ENCODE results near the gene DRC7. TPM values are rescaled to one million over a fixed set of nuclear protein-coding genes. Genes with fewer than 3 reads are reported as not detected.

Gene DRC7
- total and polyA plus RNA-seq, 9 of the 15 experiments (the other 6 are each of a cell fraction or from before 2014, with no cell fraction given): 0.04 to 0.33 (median 0.12) TPM; not detected in 3

GRCh38 chr16:57778658-57779057 is 84.1 kb downstream of the DRC7 start:
- ChIA-PET CTCF (ENCODE audit: low intra/inter-chr PET ratio) (no interaction called here), POLR2A (no interaction called here)
- Histone ChIP-seq H3K4me1 (replicated peaks in 1 of 2; ENCODE audit: control insufficient read depth in 2 of 2, insufficient read depth in 2 of 2, low read length in 2 of 2) (peaks cover 0 to 3% of the 10 kb centered on the region in 2 experiments; a peak in 1 of 5 replicates), H3K9me1 (ENCODE audit: control insufficient read depth, insufficient read depth, low read length) (no peaks in the 10 kb centered on the region), H3K27me3 (ENCODE audit: control insufficient read depth in 2 of 2, insufficient read depth in 2 of 2, low read length in 2 of 2) (no peaks in the 10 kb centered on the region), H3K27ac (ENCODE audit: extremely low read depth, low read depth, low read length) (no peak overlapping the region), H4K20me1 (replicated peaks; ENCODE audit: control insufficient read depth, insufficient read depth, low read length) (no peaks in the 10 kb centered on the region), H3K36me3 (ENCODE audit: control insufficient read depth, insufficient read depth, low read length) (peaks cover 48% of the 10 kb centered on the region; the same call in 2 of the 3 replicates), H3K79me2 (ENCODE audit: control insufficient read depth, insufficient read depth, low read length) (no peaks in the 10 kb centered on the region), H3K9ac (ENCODE audit: insufficient read depth in 1 of 2, low read depth in 2 of 2, low read length in 2 of 2) (no peak overlapping the region), H2AFZ (ENCODE audit: low read depth, low read length) (no peak overlapping the region), H3K4me2 (ENCODE audit: insufficient read depth, low read length) (no peak overlapping the region), H3K9me3 (replicated peaks; ENCODE audit: control insufficient read depth, insufficient read depth, low read depth, low read length) (no peaks in the 10 kb centered on the region), H3K4me3 (no peak overlapping the region)
- in situ Hi-C loops (cut with MboI): no loop called here
- intact Hi-C loops (cut with micrococcal nuclease): no loop called here
- no peak for DNase-seq (ENCODE audit: extremely low read depth in 1 of 4, low spot score in 3 of 4)
- WGBS (ENCODE audit: insufficient coverage, low coverage, missing lambda C conversion rate): 81% methylated on average over 5 of the region's 5 CpGs
- no peak for FAIRE-seq
- BruUV-seq (replicated peaks): no TSS peak
- no peak for ATAC-seq
- no peak for TF ChIP-seq ZNF511 (CRISPR knock-in tag; IDR thresholded peaks at IDR 0.05)
- TF ChIP-seq DNMT1 (IDR thresholded peaks at IDR 0.05): no peak
- TF ChIP-seq AFF4 (CRISPR knock-in tag; IDR thresholded peaks at IDR 0.05): no peak
- no peak for TF ChIP-seq NRF1 (conservative IDR thresholded peaks at IDR 0.05 in 1 of 2, IDR thresholded peaks at IDR 0.05 in 1 of 2)
- no peak for TF ChIP-seq ZNF165 (CRISPR knock-in tag; IDR thresholded peaks at IDR 0.05; ENCODE audit: borderline replicate concordance)
- TF ChIP-seq ADNP (tag; IDR thresholded peaks at IDR 0.05): no peak
